Smooth muscle cell (in vitro differentiated cells): ENCODE measurements around the gene C2CD2. TPM values are rescaled to one million over a fixed set of nuclear protein-coding genes. Genes with fewer than 3 reads are reported as not detected.

Source experiments
- DNase-seq: peaks from one replicate; lab custom pipeline; 2025; ENCODE audit not compliant: unreplicated experiment; lab: John Stamatoyannopoulos, UW
- H2AFZ ChIP-seq: fragments of 200-600 bp; sonication (generic); 2 replicates; pipeline ENCODE4 v1.6.0; 2016; ENCODE audit warnings: antibody characterized with exemption, low read depth, mild to moderate bottlenecking
- H3F3A ChIP-seq: fragments of 200-600 bp; sonication (generic); 2 replicates; pipeline ENCODE4 v1.6.0; 2017; ENCODE audit warnings: antibody characterized with exemption, low read depth
- H3K27ac ChIP-seq: fragments of 200-600 bp; sonication (generic); 2 replicates; pipeline ENCODE4 v1.5.1; 2016; ENCODE audit warnings: low read depth, mild to moderate bottlenecking
- H3K27me3 ChIP-seq: fragments of 200-600 bp; sonication (generic); 2 replicates; pipeline ENCODE4 v1.6.1; 2016; ENCODE audit warnings: low read depth, mild to moderate bottlenecking
- H3K36me3 ChIP-seq: fragments of 200-600 bp; sonication (generic); 2 replicates; pipeline ENCODE4 v1.5.1; 2016; ENCODE audit warnings: low read depth
- H3K4me1 ChIP-seq: fragments of 200-600 bp; sonication (generic); 2 replicates; pipeline ENCODE4 v1.5.1; 2016; ENCODE audit warnings: low read depth
- H3K4me2 ChIP-seq: fragments of 200-600 bp; sonication (generic); 2 replicates; pipeline ENCODE4 v1.6.0; 2016; ENCODE audit warnings: mild to moderate bottlenecking
- H3K4me3 ChIP-seq: fragments of 200-600 bp; sonication (generic); 2 replicates; pipeline ENCODE4 v1.5.1; 2016; ENCODE audit warnings: mild to moderate bottlenecking
- H3K79me2 ChIP-seq: fragments of 200-600 bp; sonication (generic); 2 replicates; pipeline ENCODE4 v1.6.0; 2016; ENCODE audit warnings: low read depth, mild to moderate bottlenecking
- H3K9ac ChIP-seq: fragments of 200-600 bp; sonication (generic); 2 replicates; pipeline ENCODE4 v1.6.0; 2016; ENCODE audit warnings: low read depth
- H3K9me3 ChIP-seq: fragments of 200-600 bp; sonication (generic); replicated peaks from 2 replicates; pipeline ENCODE4 v1.5.1; 2016; ENCODE audit warnings: low read depth
- H4K20me1 ChIP-seq: fragments of 200-600 bp; sonication (generic); 2 replicates; pipeline ENCODE4 v1.6.0; 2016; ENCODE audit warnings: low read depth
- WGBS: methylation state at CpG from one replicate; pipeline ENCODE4 v1.1.7; 2016; ENCODE audit warnings: low lambda C conversion rate; 5-methylcytosine and 5-hydroxymethylcytosine counted together
- polyA plus RNA-seq: library from polyadenylated mRNA; unstranded; fragments of >200 nt; fragmentation: Nextera tagmentation; extraction: Ambion mirVana; gene quantifications from 2 replicates; pipeline ENCODE4 v1.2.1, GENCODE V29; 2016
- total RNA-seq: library from RNA; depleted of rRNA; stranded (reverse); fragments of >200 nt; gene quantifications from 2 replicates; pipeline ENCODE4 v1.2.3, GENCODE V29; 2014
- TF ChIP-seq, protein P1 (sequence below): fragments of 200-600 bp; sonication (generic); IDR thresholded peaks from 2 replicates; pipeline ENCODE4 v1.5.1; 2017; ENCODE audit warnings: borderline replicate concordance, mild to moderate bottlenecking, antibody characterized with exemption; ENCODE audit not compliant: insufficient read depth, poor library complexity, severe bottlenecking

C2CD2 gene
- total and polyA plus RNA-seq, 2 experiments from 2014 or later: 3.4 to 6.1 TPM

DNA sequence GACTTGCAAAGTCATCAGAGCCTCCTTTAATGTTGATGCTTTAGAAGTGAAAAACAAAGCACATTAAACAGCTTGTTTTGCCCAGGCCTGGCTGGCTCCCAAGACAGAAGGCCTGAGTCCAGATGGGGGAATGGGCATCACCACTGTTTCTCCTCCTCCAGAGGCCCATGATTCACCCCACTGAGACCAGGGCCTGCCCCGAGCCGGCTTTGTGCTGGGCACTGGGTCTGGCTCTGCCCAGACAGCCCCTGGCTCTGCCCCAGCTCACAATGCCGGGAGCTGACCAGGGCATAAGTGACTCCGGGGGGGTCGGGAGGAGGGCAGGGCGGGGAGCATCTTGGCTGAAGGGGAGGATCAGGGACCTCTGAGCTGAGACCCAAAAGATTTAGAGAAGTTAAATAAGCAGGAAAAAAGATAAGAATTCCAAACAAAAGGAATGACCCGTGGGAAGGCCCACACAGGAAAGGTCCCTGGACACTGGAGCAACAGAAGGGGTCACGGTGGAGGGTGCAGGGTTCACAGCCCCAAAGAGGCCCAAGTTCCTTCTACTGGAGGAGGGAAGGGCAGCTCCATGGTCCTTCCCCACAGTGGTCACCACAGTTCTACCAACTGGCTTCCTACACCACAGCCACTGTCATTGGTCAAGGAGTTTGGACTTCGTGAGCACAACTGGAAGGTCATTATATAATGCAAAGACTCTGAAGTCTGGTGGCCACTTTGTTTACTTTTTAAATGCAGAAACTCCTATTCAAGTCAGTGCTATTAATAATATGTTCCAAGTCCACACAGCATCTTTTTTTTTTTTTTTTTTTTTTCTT is 5.5 kb downstream of the C2CD2 start:
- Histone ChIP-seq H3K4me1 (peaks cover 21% of the 10 kb centered on the region), H3K9me3 (no peaks in the 10 kb centered on the region), H3K36me3 (no peaks in the 10 kb centered on the region), H3K79me2 (no peaks in the 10 kb centered on the region), H3K27ac (no peak overlapping the region), H3K27me3 (no peaks in the 10 kb centered on the region), H2AFZ (no peak overlapping the region), H3K9ac (no peak overlapping the region), H4K20me1 (peaks cover 9% of the 10 kb centered on the region), H3K4me3 (no peak overlapping the region), H3F3A (no peaks in the 10 kb centered on the region), H3K4me2 (no peak overlapping the region)
- TF ChIP-seq, protein P1, sequence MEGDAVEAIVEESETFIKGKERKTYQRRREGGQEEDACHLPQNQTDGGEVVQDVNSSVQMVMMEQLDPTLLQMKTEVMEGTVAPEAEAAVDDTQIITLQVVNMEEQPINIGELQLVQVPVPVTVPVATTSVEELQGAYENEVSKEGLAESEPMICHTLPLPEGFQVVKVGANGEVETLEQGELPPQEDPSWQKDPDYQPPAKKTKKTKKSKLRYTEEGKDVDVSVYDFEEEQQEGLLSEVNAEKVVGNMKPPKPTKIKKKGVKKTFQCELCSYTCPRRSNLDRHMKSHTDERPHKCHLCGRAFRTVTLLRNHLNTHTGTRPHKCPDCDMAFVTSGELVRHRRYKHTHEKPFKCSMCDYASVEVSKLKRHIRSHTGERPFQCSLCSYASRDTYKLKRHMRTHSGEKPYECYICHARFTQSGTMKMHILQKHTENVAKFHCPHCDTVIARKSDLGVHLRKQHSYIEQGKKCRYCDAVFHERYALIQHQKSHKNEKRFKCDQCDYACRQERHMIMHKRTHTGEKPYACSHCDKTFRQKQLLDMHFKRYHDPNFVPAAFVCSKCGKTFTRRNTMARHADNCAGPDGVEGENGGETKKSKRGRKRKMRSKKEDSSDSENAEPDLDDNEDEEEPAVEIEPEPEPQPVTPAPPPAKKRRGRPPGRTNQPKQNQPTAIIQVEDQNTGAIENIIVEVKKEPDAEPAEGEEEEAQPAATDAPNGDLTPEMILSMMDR: no peak
- no peak for DNase-seq
- WGBS: 93% methylated on average over 9 of the region's 9 CpGs

GRCh38 chr21:41945982-41946381 is 7.8 kb downstream of the C2CD2 start:
- Histone ChIP-seq H4K20me1 (peaks cover 5% of the 10 kb centered on the region), H3K9me3 (no peaks in the 10 kb centered on the region), H3K27ac (no peak overlapping the region), H3K36me3 (no peaks in the 10 kb centered on the region), H2AFZ (no peak overlapping the region), H3K27me3 (no peaks in the 10 kb centered on the region), H3K4me3 (no peak overlapping the region), H3K9ac (no peak overlapping the region), H3K4me2 (no peak overlapping the region), H3K79me2 (no peaks in the 10 kb centered on the region), H3K4me1 (peaks cover under 1% of the 10 kb centered on the region), H3F3A (no peaks in the 10 kb centered on the region)
- TF ChIP-seq, protein P1: no peak
- 94% methylated on average over 8 of the region's 8 CpGs for WGBS
- no peak for DNase-seq

DNA sequence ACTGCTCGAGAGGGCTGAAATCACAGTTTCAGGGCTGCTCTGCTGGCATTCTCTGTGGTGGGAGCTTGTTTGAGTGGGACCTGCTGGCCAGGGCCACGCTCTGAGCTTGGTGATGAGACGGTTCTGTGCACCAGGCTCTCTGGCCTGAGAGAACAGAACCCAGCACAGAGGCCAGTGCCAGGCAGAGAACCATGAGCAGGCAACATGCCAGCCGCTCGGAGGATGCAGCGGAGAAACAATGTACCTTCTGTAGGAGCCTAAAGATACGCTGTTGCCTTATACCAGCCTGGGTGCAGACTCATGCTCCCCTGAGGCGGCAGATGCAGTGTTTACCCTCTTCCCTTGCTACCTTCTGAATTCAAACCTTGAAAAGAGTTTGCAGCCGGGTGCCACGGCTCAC is 10.0 kb downstream of the C2CD2 start:
- H3K9me3 ChIP-seq: no peaks in the 10 kb centered on the region
- H3K4me2 ChIP-seq: no peak overlapping the region
- TF ChIP-seq, protein P1: no peak
- no peaks in the 10 kb centered on the region for H3K4me1 ChIP-seq
- H3K79me2 ChIP-seq: no peaks in the 10 kb centered on the region
- no peaks in the 10 kb centered on the region for H3F3A ChIP-seq
- no peaks in the 10 kb centered on the region for H3K27me3 ChIP-seq
- 96% methylated on average over 10 of the region's 10 CpGs for WGBS
- no peak overlapping the region for H2AFZ ChIP-seq
- H3K4me3 ChIP-seq: no peak overlapping the region
- peaks cover 5% of the 10 kb centered on the region for H4K20me1 ChIP-seq
- no peak overlapping the region for H3K27ac ChIP-seq
- no peaks in the 10 kb centered on the region for H3K36me3 ChIP-seq
- H3K9ac ChIP-seq: no peak overlapping the region
- DNase-seq: no peak

DNA sequence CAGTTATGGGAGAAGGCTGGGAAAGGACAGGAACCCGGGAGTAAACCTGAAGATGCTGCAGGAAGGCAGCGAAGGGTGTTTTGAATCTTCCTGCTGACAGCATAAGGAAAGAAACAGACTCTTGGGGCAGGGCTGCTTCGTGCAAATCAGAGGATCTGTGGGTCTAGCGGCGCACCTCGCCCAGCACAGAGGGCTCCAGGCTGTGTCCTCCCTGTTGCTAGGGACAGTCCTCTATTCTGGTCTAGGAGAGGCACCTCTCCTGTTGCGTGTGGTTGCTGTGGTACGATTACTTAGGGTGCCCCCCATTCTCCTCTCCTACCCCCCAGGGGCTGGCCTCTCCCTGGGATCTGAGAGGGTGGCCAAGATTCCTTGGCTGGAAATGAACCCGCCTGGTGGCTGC is 11.4 kb downstream of the C2CD2 start:
- Histone ChIP-seq H3F3A (no peaks in the 10 kb centered on the region), H3K27me3 (no peaks in the 10 kb centered on the region), H3K4me1 (no peaks in the 10 kb centered on the region), H3K27ac (no peak overlapping the region), H3K36me3 (no peaks in the 10 kb centered on the region), H3K9ac (no peak overlapping the region), H3K4me2 (no peak overlapping the region), H3K79me2 (no peaks in the 10 kb centered on the region), H3K9me3 (no peaks in the 10 kb centered on the region), H4K20me1 (peaks cover 5% of the 10 kb centered on the region), H3K4me3 (no peak overlapping the region), H2AFZ (no peak overlapping the region)
- TF ChIP-seq, protein P1: no peak
- WGBS: 96% methylated on average over 9 of the region's 9 CpGs
- DNase-seq: no peak
